ENCODE measurements around the gene ICAM4.

DNA sequence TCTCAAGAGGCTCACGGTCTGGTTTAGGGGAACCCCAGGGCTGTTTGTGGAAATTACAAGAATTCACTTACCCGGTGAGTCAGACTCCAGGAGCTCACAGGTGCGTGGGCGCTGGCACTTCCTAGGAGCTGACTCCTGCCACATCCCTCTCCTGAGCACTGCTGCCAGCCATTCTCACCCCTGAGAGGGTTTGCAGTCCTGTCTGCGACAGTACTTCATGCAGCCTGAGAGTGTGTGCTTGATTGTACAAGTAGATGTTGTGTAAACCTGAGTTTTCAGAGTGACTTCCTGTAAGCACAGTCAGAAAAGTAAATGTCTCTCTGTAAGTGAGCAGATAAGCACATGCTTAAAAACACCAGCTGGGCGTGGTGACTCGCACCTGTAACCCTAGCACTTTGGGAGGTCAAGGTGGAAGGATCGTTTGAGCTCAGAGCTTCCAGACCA lies 26.6 kb upstream of the ICAM4 start:
- no peak for TF ChIP-seq ZNF354B (CRISPR knock-in tag; IDR thresholded peaks at IDR 0.05)
- no peak for TF ChIP-seq NAIF1 (CRISPR knock-in tag; IDR thresholded peaks at IDR 0.05; ENCODE audit: borderline replicate concordance)
